Measurements from ENCODE around the gene SPATA9. TPM values are rescaled to one million over a fixed set of nuclear protein-coding genes. Genes with fewer than 3 reads are reported as not detected.

Gene SPATA9
- total and polyA plus RNA-seq, 3 donors from 2014 or later = 7.4 to 36.9 (median 21.2) TPM

DNA sequence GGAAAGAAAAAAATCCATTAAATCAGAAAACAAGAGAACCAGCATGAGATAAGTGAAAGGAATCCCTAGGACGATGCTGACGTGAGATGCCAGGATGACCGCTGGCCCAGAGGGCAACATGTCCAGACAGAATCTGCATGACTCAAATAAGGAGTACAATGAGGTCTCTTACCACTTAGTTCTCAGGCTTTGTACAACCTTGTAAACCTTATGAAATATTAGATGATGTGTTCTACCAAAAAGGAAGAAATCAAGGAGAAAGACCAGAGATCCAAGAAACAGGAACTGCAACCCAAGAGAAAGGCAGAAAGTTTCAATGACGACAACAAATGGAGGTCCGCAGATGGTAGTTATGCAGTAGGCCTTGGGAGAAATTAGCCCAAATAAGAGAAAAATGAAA is 65.7 kb downstream of the SPATA9 start:
- intact Hi-C loops (cut with DNase I; ENCODE audit: low total_unique reads) = no loop called here
- no peak for TF ChIP-seq POLR2A (IDR thresholded peaks at IDR 0.05)
- TF ChIP-seq, protein P1, sequence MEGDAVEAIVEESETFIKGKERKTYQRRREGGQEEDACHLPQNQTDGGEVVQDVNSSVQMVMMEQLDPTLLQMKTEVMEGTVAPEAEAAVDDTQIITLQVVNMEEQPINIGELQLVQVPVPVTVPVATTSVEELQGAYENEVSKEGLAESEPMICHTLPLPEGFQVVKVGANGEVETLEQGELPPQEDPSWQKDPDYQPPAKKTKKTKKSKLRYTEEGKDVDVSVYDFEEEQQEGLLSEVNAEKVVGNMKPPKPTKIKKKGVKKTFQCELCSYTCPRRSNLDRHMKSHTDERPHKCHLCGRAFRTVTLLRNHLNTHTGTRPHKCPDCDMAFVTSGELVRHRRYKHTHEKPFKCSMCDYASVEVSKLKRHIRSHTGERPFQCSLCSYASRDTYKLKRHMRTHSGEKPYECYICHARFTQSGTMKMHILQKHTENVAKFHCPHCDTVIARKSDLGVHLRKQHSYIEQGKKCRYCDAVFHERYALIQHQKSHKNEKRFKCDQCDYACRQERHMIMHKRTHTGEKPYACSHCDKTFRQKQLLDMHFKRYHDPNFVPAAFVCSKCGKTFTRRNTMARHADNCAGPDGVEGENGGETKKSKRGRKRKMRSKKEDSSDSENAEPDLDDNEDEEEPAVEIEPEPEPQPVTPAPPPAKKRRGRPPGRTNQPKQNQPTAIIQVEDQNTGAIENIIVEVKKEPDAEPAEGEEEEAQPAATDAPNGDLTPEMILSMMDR (IDR thresholded peaks at IDR 0.05) = no peak
- no peak overlapping the region for H3K4me3 ChIP-seq
- no peaks in the 10 kb centered on the region for H3K36me3 ChIP-seq (ENCODE audit: low read depth, missing control alignments)
- no peak for DNase-seq
- H3K27ac ChIP-seq = no peak overlapping the region
- H3K4me1 ChIP-seq = no peaks in the 10 kb centered on the region
- 89 to 95% methylated on average over 5 of the region's 5 CpGs for WGBS, 2 donors
- no peaks in the 10 kb centered on the region for H3K9me3 ChIP-seq
- no peaks in the 10 kb centered on the region for H3K27me3 ChIP-seq

DNA sequence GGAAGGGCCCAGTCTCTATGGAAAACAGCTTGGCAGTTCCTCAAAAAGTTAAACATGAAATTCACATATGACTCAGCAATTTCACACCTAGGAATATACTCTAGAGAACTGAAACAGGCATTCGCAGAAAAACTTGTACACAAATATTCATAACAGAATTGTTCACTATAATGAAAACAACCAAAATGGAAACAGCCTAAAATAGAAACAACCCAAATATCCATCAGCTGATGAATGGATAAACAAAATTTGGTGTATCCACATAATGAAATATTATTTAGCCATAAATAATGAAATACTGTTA is 67.7 kb downstream of the SPATA9 start:
- WGBS, 2 donors = 91 to 96% methylated on average over 1 of the region's 1 CpG
- Histone ChIP-seq H3K4me3 (no peak overlapping the region), H3K4me1 (no peaks in the 10 kb centered on the region), H3K9me3 (no peaks in the 10 kb centered on the region), H3K27ac (no peak overlapping the region), H3K36me3 (ENCODE audit: low read depth, missing control alignments) (no peaks in the 10 kb centered on the region), H3K27me3 (no peaks in the 10 kb centered on the region)
- no peak for DNase-seq
- intact Hi-C loops (cut with DNase I; ENCODE audit: low total_unique reads) = no loop called here
- TF ChIP-seq, protein P1 (IDR thresholded peaks at IDR 0.05) = no peak
- no peak for TF ChIP-seq POLR2A (IDR thresholded peaks at IDR 0.05)

- Histone ChIP-seq H3K4me1 (no peaks in the 10 kb centered on the region), H3K9me3 (no peaks in the 10 kb centered on the region), H3K27me3 (no peaks in the 10 kb centered on the region), H3K36me3 (ENCODE audit: low read depth, missing control alignments) (no peaks in the 10 kb centered on the region), H3K27ac (no peak overlapping the region), H3K4me3 (no peak overlapping the region)
- WGBS, 2 donors = 98 to 100% methylated on average over 1 of the region's 1 CpG
- DNase-seq = no peak
- intact Hi-C loops (cut with DNase I; ENCODE audit: low total_unique reads) = no loop called here
- TF ChIP-seq POLR2A (IDR thresholded peaks at IDR 0.05) = no peak
- TF ChIP-seq, protein P1 (IDR thresholded peaks at IDR 0.05) = no peak
Measured at GRCh38 chr5:95613514-95613913, 69.3 kb downstream of the SPATA9 start.

- TF ChIP-seq, protein P1 (IDR thresholded peaks at IDR 0.05) = no peak
- TF ChIP-seq POLR2A (IDR thresholded peaks at IDR 0.05) = no peak
- no peaks in the 10 kb centered on the region for H3K36me3 ChIP-seq (ENCODE audit: low read depth, missing control alignments)
- 90 to 91% methylated on average over 3 of the region's 3 CpGs for WGBS, 2 donors
- intact Hi-C loops (cut with DNase I; ENCODE audit: low total_unique reads) = no loop called here
- H3K27ac ChIP-seq = no peak overlapping the region
- H3K4me1 ChIP-seq = no peaks in the 10 kb centered on the region
- no peak for DNase-seq
- no peaks in the 10 kb centered on the region for H3K27me3 ChIP-seq
- no peaks in the 10 kb centered on the region for H3K9me3 ChIP-seq
- H3K4me3 ChIP-seq = no peak overlapping the region
Measured at GRCh38 chr5:95611396-95611795, 71.4 kb downstream of the SPATA9 start.

GRCh38 chr5:95610546-95610945 is 72.2 kb downstream of the SPATA9 start:
- Histone ChIP-seq H3K27ac (no peak overlapping the region), H3K27me3 (no peaks in the 10 kb centered on the region), H3K36me3 (ENCODE audit: low read depth, missing control alignments) (no peaks in the 10 kb centered on the region), H3K9me3 (no peaks in the 10 kb centered on the region), H3K4me1 (no peaks in the 10 kb centered on the region), H3K4me3 (no peak overlapping the region)
- no peak for TF ChIP-seq POLR2A (IDR thresholded peaks at IDR 0.05)
- TF ChIP-seq, protein P1 (IDR thresholded peaks at IDR 0.05) = no peak
- 90 to 97% methylated on average over 7 of the region's 7 CpGs for WGBS, 2 donors
- intact Hi-C loops (cut with DNase I; ENCODE audit: low total_unique reads) = no loop called here
- DNase-seq = no peak
